Measurements from ENCODE around the gene OR2Z1.
A peak's percentile ranks its signal among the peaks of the same experiment; 100 is the strongest.

Gene OR2Z1

DNA sequence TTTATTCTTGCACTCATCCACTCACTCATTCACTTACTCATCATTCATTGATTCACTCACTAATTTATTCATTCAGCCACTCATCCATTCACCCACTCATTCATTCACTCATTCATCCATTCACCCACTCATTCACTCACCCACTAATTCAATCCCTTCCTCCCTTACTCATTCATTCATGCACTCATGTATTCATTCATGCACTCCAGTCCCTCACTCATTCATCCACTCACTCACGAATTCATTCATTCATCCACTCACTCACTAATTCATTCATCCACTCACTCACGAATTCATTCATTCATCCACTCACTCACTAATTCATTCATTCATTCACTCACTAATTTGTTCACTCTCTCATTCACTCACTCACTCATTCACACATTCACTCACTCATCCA is 39.0 kb upstream of the OR2Z1 start:
- Histone ChIP-seq H3K9me3 (ENCODE audit: control extremely low read depth in 1 of 5, control insufficient read depth in 4 of 5, insufficient read depth in 2 of 5, low read depth in 1 of 5, low read length in 4 of 5) (peaks cover 0 to 7% (median 4%) of the 10 kb centered on the region in 5 experiments), H3K4me1 (ENCODE audit: control extremely low read depth in 1 of 4, control insufficient read depth in 4 of 4, insufficient read depth in 4 of 4, low read length in 3 of 4) (peaks cover 0 to 21% (median 2%) of the 10 kb centered on the region in 4 experiments), H3K27me3 (replicated peaks in 2 of 5; ENCODE audit: control insufficient read depth in 4 of 5, insufficient read depth in 5 of 5, low read length in 4 of 5) (no peaks in the 10 kb centered on the region), H3K4me3 (ENCODE audit: control insufficient read depth in 1 of 7, extremely low read depth in 1 of 7, insufficient read depth in 4 of 7, low read depth in 2 of 7, low read length in 6 of 7) (no peak overlapping the region), H3K27ac (ENCODE audit: insufficient read depth in 1 of 2, low read depth in 1 of 2, low read length in 2 of 2, poor library complexity in 1 of 2, severe bottlenecking in 2 of 2) (no peak overlapping the region), H3K36me3 (ENCODE audit: control insufficient read depth in 4 of 4, insufficient read depth in 4 of 4, low read length in 3 of 4) (no peaks in the 10 kb centered on the region)
- CTCF ChIA-PET: interaction anchor here (1.6 kb wide), 1 partner anchor 41 kb away, joined by 3 read pairs; no protein-coding TSS in a partner anchor
- POLR2A ChIA-PET: no interaction called here
- no peak for DNase-seq
- 82% methylated on average over 2 of the region's 2 CpGs for WGBS (ENCODE audit: insufficient coverage)

GRCh38 chr19:8682931-8683330 is 38.5 kb upstream of the OR2Z1 start:
- Histone ChIP-seq H3K9me3 (ENCODE audit: control extremely low read depth in 1 of 5, control insufficient read depth in 4 of 5, insufficient read depth in 2 of 5, low read depth in 1 of 5, low read length in 4 of 5) (peaks cover 0 to 7% (median 4%) of the 10 kb centered on the region in 5 experiments), H3K36me3 (ENCODE audit: control insufficient read depth in 4 of 4, insufficient read depth in 4 of 4, low read length in 3 of 4) (no peaks in the 10 kb centered on the region), H3K27me3 (replicated peaks in 2 of 5; ENCODE audit: control insufficient read depth in 4 of 5, insufficient read depth in 5 of 5, low read length in 4 of 5) (no peaks in the 10 kb centered on the region), H3K27ac (ENCODE audit: insufficient read depth in 1 of 2, low read depth in 1 of 2, low read length in 2 of 2, poor library complexity in 1 of 2, severe bottlenecking in 2 of 2) (no peak overlapping the region), H3K4me1 (ENCODE audit: control extremely low read depth in 1 of 4, control insufficient read depth in 4 of 4, insufficient read depth in 4 of 4, low read length in 3 of 4) (peaks cover 0 to 21% (median 2%) of the 10 kb centered on the region in 4 experiments), H3K4me3 (ENCODE audit: control insufficient read depth in 1 of 7, extremely low read depth in 1 of 7, insufficient read depth in 4 of 7, low read depth in 2 of 7, low read length in 6 of 7) (no peak overlapping the region)
- POLR2A ChIA-PET: no interaction called here
- no CpG with 5 or more reads among the region's 1 CpG for WGBS (ENCODE audit: insufficient coverage)
- no peak for DNase-seq
- CTCF ChIA-PET: interaction anchor here (1.6 kb wide), 1 partner anchor 41 kb away, joined by 3 read pairs; no protein-coding TSS in a partner anchor

DNA sequence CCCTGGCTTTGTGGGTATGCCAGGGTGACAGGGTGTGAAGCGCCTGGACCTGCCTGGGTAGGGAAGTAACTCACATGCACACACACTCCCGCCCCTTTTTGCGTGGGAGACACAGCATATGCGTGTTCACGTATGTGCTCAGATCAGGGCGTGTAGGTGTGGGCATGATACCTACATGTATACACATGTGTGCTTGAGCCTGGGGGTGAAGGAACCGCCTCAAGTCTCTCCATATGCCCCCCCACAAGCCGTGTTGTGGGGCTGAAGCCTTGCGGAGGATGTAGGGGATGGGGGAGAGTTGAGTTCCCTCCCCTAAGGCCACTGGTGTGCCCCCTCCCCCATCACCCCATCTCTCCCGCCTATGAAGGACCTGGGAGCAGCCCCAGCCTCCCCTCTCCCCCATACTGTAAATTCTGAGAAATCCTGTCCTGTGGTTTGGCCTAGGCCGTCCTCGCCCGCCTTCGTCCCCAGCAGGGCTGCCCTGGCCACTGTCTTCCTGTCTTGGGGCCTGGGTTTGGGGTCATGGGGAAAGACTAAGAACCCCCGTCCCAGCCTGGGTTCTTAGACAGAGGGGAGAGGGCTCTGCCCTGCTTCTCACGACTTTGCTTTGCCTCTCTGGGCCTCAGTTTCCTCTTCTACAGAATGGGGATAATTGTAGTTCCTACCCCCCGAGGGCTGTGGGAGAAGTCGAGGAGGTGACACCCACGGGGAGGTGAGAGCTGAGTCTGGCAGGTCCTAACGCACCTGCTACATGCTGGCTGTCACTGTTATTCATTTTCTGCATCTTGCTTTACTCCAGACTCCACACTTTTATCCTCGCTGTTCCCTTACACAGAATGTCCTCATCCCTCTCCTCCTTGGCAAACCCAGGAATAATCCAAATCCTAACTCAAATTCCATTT is 37.2 kb upstream of the OR2Z1 start:
- ChIA-PET POLR2A (no interaction called here), CTCF (interaction anchor here (1.0 to 1.7 kb wide), 4 partner anchors 9 to 43 kb away, joined by 3 to 9 read pairs (median 4); no protein-coding TSS in a partner anchor)
- peak in 2 of 3 donors; percentile 44 to 57 for DNase-seq
- H3K4me3 ChIP-seq (ENCODE audit: control insufficient read depth in 1 of 7, extremely low read depth in 1 of 7, insufficient read depth in 4 of 7, low read depth in 2 of 7, low read length in 6 of 7): no peak overlapping the region
- H3K27me3 ChIP-seq (replicated peaks in 2 of 5; ENCODE audit: control insufficient read depth in 4 of 5, insufficient read depth in 5 of 5, low read length in 4 of 5): peaks cover 0 to 2% (median 0%) of the 10 kb centered on the region in 5 experiments
- 87% methylated on average over 12 of the region's 21 CpGs for WGBS (ENCODE audit: insufficient coverage)
- peaks cover 0 to 7% (median 4%) of the 10 kb centered on the region in 5 experiments for H3K9me3 ChIP-seq (ENCODE audit: control extremely low read depth in 1 of 5, control insufficient read depth in 4 of 5, insufficient read depth in 2 of 5, low read depth in 1 of 5, low read length in 4 of 5)
- H3K4me1 ChIP-seq (ENCODE audit: control extremely low read depth in 1 of 4, control insufficient read depth in 4 of 4, insufficient read depth in 4 of 4, low read length in 3 of 4): peaks cover 0 to 21% (median 2%) of the 10 kb centered on the region in 4 experiments
- H3K27ac ChIP-seq (ENCODE audit: insufficient read depth in 1 of 2, low read depth in 1 of 2, low read length in 2 of 2, poor library complexity in 1 of 2, severe bottlenecking in 2 of 2): no peak overlapping the region
- no peaks in the 10 kb centered on the region for H3K36me3 ChIP-seq (ENCODE audit: control insufficient read depth in 4 of 4, insufficient read depth in 4 of 4, low read length in 3 of 4)

- Histone ChIP-seq H3K9me3 (ENCODE audit: control extremely low read depth in 1 of 5, control insufficient read depth in 4 of 5, insufficient read depth in 2 of 5, low read depth in 1 of 5, low read length in 4 of 5) (no peaks in the 10 kb centered on the region), H3K27ac (ENCODE audit: insufficient read depth in 1 of 2, low read depth in 1 of 2, low read length in 2 of 2, poor library complexity in 1 of 2, severe bottlenecking in 2 of 2) (no peak overlapping the region), H3K27me3 (replicated peaks in 2 of 5; ENCODE audit: control insufficient read depth in 4 of 5, insufficient read depth in 5 of 5, low read length in 4 of 5) (peaks cover 0 to 2% (median 0%) of the 10 kb centered on the region in 5 experiments), H3K4me3 (ENCODE audit: control insufficient read depth in 1 of 7, extremely low read depth in 1 of 7, insufficient read depth in 4 of 7, low read depth in 2 of 7, low read length in 6 of 7) (no peak overlapping the region), H3K4me1 (ENCODE audit: control extremely low read depth in 1 of 4, control insufficient read depth in 4 of 4, insufficient read depth in 4 of 4, low read length in 3 of 4) (peaks cover 0 to 21% (median 1%) of the 10 kb centered on the region in 4 experiments), H3K36me3 (ENCODE audit: control insufficient read depth in 4 of 4, insufficient read depth in 4 of 4, low read length in 3 of 4) (no peaks in the 10 kb centered on the region)
- WGBS (ENCODE audit: insufficient coverage): 100% methylated on average over 1 of the region's 5 CpGs
- no peak for DNase-seq
- ChIA-PET POLR2A (no interaction called here), CTCF (no interaction called here)
Measured at GRCh38 chr19:8686549-8686948, 34.9 kb upstream of the OR2Z1 start.

DNA sequence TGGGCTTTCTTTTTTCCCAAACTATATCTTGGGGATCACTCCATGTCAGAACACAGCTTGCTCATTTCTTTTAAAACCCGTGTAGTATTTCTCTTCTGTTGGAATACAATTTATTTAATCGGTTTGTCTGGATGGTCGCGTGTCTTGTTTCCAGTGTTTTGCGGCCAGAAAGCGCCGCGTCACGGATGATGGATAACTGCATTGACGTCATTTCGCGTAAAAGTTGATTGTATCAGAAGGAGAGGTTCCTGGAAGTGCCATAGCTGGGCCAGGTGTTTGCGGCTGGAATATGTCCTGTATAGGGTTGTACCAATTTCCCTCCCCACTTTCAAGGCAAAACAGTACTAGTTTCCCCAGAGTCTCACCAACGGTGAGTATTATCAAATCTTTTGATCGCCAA is 32.5 kb upstream of the OR2Z1 start:
- Histone ChIP-seq H3K4me1 (ENCODE audit: control extremely low read depth in 1 of 4, control insufficient read depth in 4 of 4, insufficient read depth in 4 of 4, low read length in 3 of 4) (peaks cover 0 to 23% (median 1%) of the 10 kb centered on the region in 4 experiments), H3K36me3 (ENCODE audit: control insufficient read depth in 4 of 4, insufficient read depth in 4 of 4, low read length in 3 of 4) (no peaks in the 10 kb centered on the region), H3K4me3 (ENCODE audit: control insufficient read depth in 1 of 7, extremely low read depth in 1 of 7, insufficient read depth in 4 of 7, low read depth in 2 of 7, low read length in 6 of 7) (no peak overlapping the region), H3K27me3 (replicated peaks in 2 of 5; ENCODE audit: control insufficient read depth in 4 of 5, insufficient read depth in 5 of 5, low read length in 4 of 5) (peaks cover 0 to 2% (median 0%) of the 10 kb centered on the region in 5 experiments), H3K9me3 (ENCODE audit: control extremely low read depth in 1 of 5, control insufficient read depth in 4 of 5, insufficient read depth in 2 of 5, low read depth in 1 of 5, low read length in 4 of 5) (no peaks in the 10 kb centered on the region), H3K27ac (ENCODE audit: insufficient read depth in 1 of 2, low read depth in 1 of 2, low read length in 2 of 2, poor library complexity in 1 of 2, severe bottlenecking in 2 of 2) (no peak overlapping the region)
- 91% methylated on average over 9 of the region's 15 CpGs for WGBS (ENCODE audit: insufficient coverage)
- CTCF ChIA-PET: interaction anchor here (0.9 to 7.6 kb wide), 3 partner anchors 15 to 32 kb away, joined by 4 to 117 read pairs (median 5); no protein-coding TSS in a partner anchor
- POLR2A ChIA-PET: no interaction called here
- no peak for DNase-seq

- Histone ChIP-seq H3K36me3 (ENCODE audit: control insufficient read depth in 4 of 4, insufficient read depth in 4 of 4, low read length in 3 of 4) (no peaks in the 10 kb centered on the region), H3K27me3 (replicated peaks in 2 of 5; ENCODE audit: control insufficient read depth in 4 of 5, insufficient read depth in 5 of 5, low read length in 4 of 5) (peaks cover 0 to 2% (median 0%) of the 10 kb centered on the region in 5 experiments), H3K4me3 (ENCODE audit: control insufficient read depth in 1 of 7, extremely low read depth in 1 of 7, insufficient read depth in 4 of 7, low read depth in 2 of 7, low read length in 6 of 7) (no peak overlapping the region), H3K9me3 (ENCODE audit: control extremely low read depth in 1 of 5, control insufficient read depth in 4 of 5, insufficient read depth in 2 of 5, low read depth in 1 of 5, low read length in 4 of 5) (no peaks in the 10 kb centered on the region), H3K4me1 (ENCODE audit: control extremely low read depth in 1 of 4, control insufficient read depth in 4 of 4, insufficient read depth in 4 of 4, low read length in 3 of 4) (peaks cover 0 to 6% (median 2%) of the 10 kb centered on the region in 4 experiments), H3K27ac (ENCODE audit: insufficient read depth in 1 of 2, low read depth in 1 of 2, low read length in 2 of 2, poor library complexity in 1 of 2, severe bottlenecking in 2 of 2) (no peak overlapping the region)
- ChIA-PET POLR2A (no interaction called here), CTCF (interaction anchor here (1.2 to 7.6 kb wide), 2 partner anchors 19 to 34 kb away, joined by 4 to 117 read pairs; no protein-coding TSS in a partner anchor)
- WGBS (ENCODE audit: insufficient coverage): 90% methylated on average over 2 of the region's 5 CpGs
- no peak for DNase-seq
Measured at GRCh38 chr19:8690753-8691539, 30.5 kb upstream of the OR2Z1 start.

Measured in common myeloid progenitor, CD34-positive (primary cell).